Activated naive CD4-positive, alpha-beta T cell treated with anti-CD3 and anti-CD28 coated beads, Interleukin-2, amount 50 U/mL, for 72 hours (primary cell): Measurements from ENCODE around the gene C18orf63. TPM values are rescaled to one million over a fixed set of nuclear protein-coding genes. Genes with fewer than 3 reads are reported as not detected.
"Not testable (repeated sequence)": the region's sequence is repeated elsewhere in the genome, so short reads cannot be mapped to it uniquely, and the experiment has no call there.

Experiments
- ATAC-seq, 2 donors: fragments of 150-1000 bp; cut with Tn5 transposase; 2 replicates each; pipeline ENCODE4 v1.10.0; 2021; ENCODE audit warnings: mild to moderate bottlenecking in 2 of 2, moderate library complexity in 2 of 2
- DNase-seq, 2 donors: peaks; one replicate each; pipeline ENCODE4 v3.0.0; 2021 to 2022; ENCODE audit warnings: low spot score in 2 of 2
- H3K27ac Mint-ChIP-seq, 2 donors: one replicate each; pipeline ENCODE4 v1.8.0; 2022; ENCODE audit warnings: mild to moderate bottlenecking in 2 of 2, mixed read lengths in 2 of 2
- H3K36me3 Mint-ChIP-seq, 2 donors: one replicate each; pipeline ENCODE4 v1.8.0; 2022; ENCODE audit warnings: mixed read lengths in 2 of 2
- H3K9me3 Mint-ChIP-seq, 2 donors: one replicate each; pipeline ENCODE4 v1.8.0; 2022; ENCODE audit warnings: mixed read lengths in 2 of 2
- total RNA-seq, 2 donors: library from RNA; stranded (reverse); gene quantifications; one replicate each; pipeline ENCODE4 v1.2.3, GENCODE V29; 2022

The C18orf63 gene
- total RNA-seq, 2 donors from 2014 or later, result not detected

- Mint-ChIP-seq H3K9me3 (no peaks in the 10 kb centered on the region), H3K27ac (no peak overlapping the region), H3K36me3 (no peaks in the 10 kb centered on the region)
- DNase-seq (no peak), ATAC-seq (no peak)
Measured at GRCh38 chr18:74299162-74299561, 16.5 kb upstream of the C18orf63 start.

GRCh38 chr18:74299746-74300145 is 15.9 kb upstream of the C18orf63 start:
- ATAC-seq (no peak), DNase-seq (no peak)
- Mint-ChIP-seq H3K36me3 (no peaks in the 10 kb centered on the region), H3K27ac (no peak overlapping the region), H3K9me3 (no peaks in the 10 kb centered on the region)

GRCh38 chr18:74303306-74303705 is 12.3 kb upstream of the C18orf63 start:
- no peak for DNase-seq
- no peak overlapping the region for H3K27ac Mint-ChIP-seq
- ATAC-seq, result no peak
- no peaks in the 10 kb centered on the region for H3K9me3 Mint-ChIP-seq
- H3K36me3 Mint-ChIP-seq, result no peaks in the 10 kb centered on the region

- H3K27ac Mint-ChIP-seq, result no peak overlapping the region
- DNase-seq (no peak), ATAC-seq (no peak)
- H3K9me3 Mint-ChIP-seq, result no peaks in the 10 kb centered on the region
- H3K36me3 Mint-ChIP-seq, result no peaks in the 10 kb centered on the region
Measured at GRCh38 chr18:74303936-74304335, 11.7 kb upstream of the C18orf63 start.

- Mint-ChIP-seq H3K36me3 (no peaks in the 10 kb centered on the region), H3K9me3 (no peaks in the 10 kb centered on the region), H3K27ac (no peak overlapping the region)
- ATAC-seq, result peak; percentile 50 to 74
- no peak for DNase-seq
Measured at GRCh38 chr18:74310411-74310810, 5.2 kb upstream of the C18orf63 start.

- Mint-ChIP-seq H3K27ac (no peak overlapping the region), H3K36me3 (no peaks in the 10 kb centered on the region), H3K9me3 (no peaks in the 10 kb centered on the region)
- no peak for DNase-seq
- ATAC-seq, result no peak
Measured at GRCh38 chr18:74311000-74311399, 4.6 kb upstream of the C18orf63 start.

GRCh38 chr18:74314759-74315463 is 728 bp upstream of the C18orf63 start:
- Mint-ChIP-seq H3K27ac (no peak overlapping the region), H3K9me3 (no peaks in the 10 kb centered on the region), H3K36me3 (no peaks in the 10 kb centered on the region)
- no peak for ATAC-seq
- no peak for DNase-seq

GRCh38 chr18:74316257-74317170 is 875 bp downstream of the C18orf63 start:
- Mint-ChIP-seq H3K36me3 (no peaks in the 10 kb centered on the region), H3K27ac (no peak overlapping the region), H3K9me3 (no peaks in the 10 kb centered on the region)
- ATAC-seq (no peak), DNase-seq (no peak)

- Mint-ChIP-seq H3K36me3 (no peaks in the 10 kb centered on the region), H3K27ac (no peak overlapping the region), H3K9me3 (no peaks in the 10 kb centered on the region)
- DNase-seq (no peak), ATAC-seq (no peak)
Measured at GRCh38 chr18:74326231-74326630, 10.6 kb downstream of the C18orf63 start.

GRCh38 chr18:74326791-74327190 is 11.2 kb downstream of the C18orf63 start:
- ATAC-seq, H3K9me3 Mint-ChIP-seq, DNase-seq, H3K36me3 Mint-ChIP-seq, H3K27ac Mint-ChIP-seq: not testable (repeated sequence)

- no peak for ATAC-seq
Measured at GRCh38 chr18:74328206-74328605, 12.6 kb downstream of the C18orf63 start.

GRCh38 chr18:74329688-74330205 is 14.1 kb downstream of the C18orf63 start:
- DNase-seq (no peak), ATAC-seq (no peak)
- Mint-ChIP-seq H3K27ac (no peak overlapping the region), H3K36me3 (no peaks in the 10 kb centered on the region), H3K9me3 (peaks cover 0 to 5% of the 10 kb centered on the region in 2 donors)

More at GRCh38 chr18:74328206-74328605, 12.6 kb downstream of the C18orf63 start:
- Mint-ChIP-seq H3K36me3 (no peaks in the 10 kb centered on the region), H3K27ac (no peak overlapping the region), H3K9me3 (peaks cover 0 to 1% of the 10 kb centered on the region in 2 donors)
- DNase-seq, result no peak

- Mint-ChIP-seq H3K9me3 (peaks cover 0 to 5% of the 10 kb centered on the region in 2 donors), H3K36me3 (no peaks in the 10 kb centered on the region), H3K27ac (no peak overlapping the region)
- DNase-seq (no peak), ATAC-seq (no peak)
Measured at GRCh38 chr18:74331404-74331803, 15.8 kb downstream of the C18orf63 start.

- Mint-ChIP-seq H3K9me3 (peaks cover 0 to 5% of the 10 kb centered on the region in 2 donors), H3K27ac (no peak overlapping the region), H3K36me3 (no peaks in the 10 kb centered on the region)
- DNase-seq, result no peak
- no peak for ATAC-seq
Measured at GRCh38 chr18:74333091-74333490, 17.5 kb downstream of the C18orf63 start.

GRCh38 chr18:74334242-74334893 is 18.7 kb downstream of the C18orf63 start:
- ATAC-seq, result no peak
- Mint-ChIP-seq H3K9me3 (peaks cover 0 to 5% of the 10 kb centered on the region in 2 donors), H3K36me3 (no peaks in the 10 kb centered on the region), H3K27ac (no peak overlapping the region)
- DNase-seq, result no peak

- Mint-ChIP-seq H3K9me3 (peaks cover 0 to 5% of the 10 kb centered on the region in 2 donors), H3K27ac (no peak overlapping the region), H3K36me3 (no peaks in the 10 kb centered on the region)
- no peak for DNase-seq
- no peak for ATAC-seq
Measured at GRCh38 chr18:74336656-74337055, 21.0 kb downstream of the C18orf63 start.
